HG03280 (cell line): Measurements from ENCODE around the gene ZFP42.
"Not testable (repeated sequence)": the region's sequence is repeated elsewhere in the genome, so short reads cannot be mapped to it uniquely, and the experiment has no call there.

Experiments used
- ATAC-seq: cut with Tn5 transposase; IDR thresholded peaks from one replicate; pipeline ENCODE4 v1.9.1; 2021; ENCODE audit warnings: mild to moderate bottlenecking, moderate library complexity; ENCODE audit not compliant: unreplicated experiment

Gene ZFP42

GRCh38 chr4:188018262-188018661 lies 22.7 kb downstream of the ZFP42 start:
- no peak for ATAC-seq

GRCh38 chr4:188021548-188022249 lies 26.1 kb downstream of the ZFP42 start:
- ATAC-seq: no peak

- ATAC-seq: no peak
Observed at GRCh38 chr4:188023682-188024081, 28.1 kb downstream of the ZFP42 start.

- ATAC-seq: no peak
Observed at GRCh38 chr4:188025476-188025875, 29.9 kb downstream of the ZFP42 start.

DNA sequence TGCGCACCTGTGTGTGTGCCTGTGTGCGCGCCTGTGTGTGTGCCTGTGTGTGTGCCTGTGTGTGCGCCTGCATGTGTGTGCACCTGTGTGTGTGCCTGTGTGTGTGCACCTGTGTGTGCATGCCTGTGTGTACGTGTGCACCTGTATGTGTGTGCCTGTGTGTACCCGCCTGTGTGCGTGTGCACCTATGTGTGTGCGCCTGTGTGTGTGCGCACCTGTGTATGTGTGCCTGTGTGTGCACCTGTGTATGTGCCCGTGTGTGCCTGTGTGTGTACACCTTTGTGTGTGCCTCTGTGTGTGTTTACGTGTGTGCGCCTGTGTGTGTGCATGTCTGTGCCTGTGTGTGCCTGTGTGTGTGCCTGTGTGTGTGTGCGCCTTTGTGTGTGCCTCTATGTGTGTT lies 33.5 kb downstream of the ZFP42 start:
- no peak for ATAC-seq

DNA sequence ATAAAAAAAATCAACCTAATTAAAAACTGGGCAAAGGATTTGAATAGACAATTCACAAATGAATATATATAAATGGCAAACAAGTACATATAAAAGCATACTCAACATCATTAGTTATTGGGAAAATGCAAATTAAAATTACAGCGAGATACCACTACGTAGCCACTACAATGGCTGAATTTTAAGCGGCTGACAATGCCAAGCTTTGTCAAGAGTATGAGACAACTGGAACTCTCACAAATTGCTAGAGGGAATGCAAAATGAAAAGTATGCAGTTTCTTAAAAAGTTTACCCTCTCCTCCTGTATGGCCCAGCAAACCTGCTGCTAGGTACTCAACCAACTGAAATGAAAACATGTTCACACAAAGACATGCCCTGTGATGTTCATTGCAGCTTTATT lies 34.8 kb downstream of the ZFP42 start:
- ATAC-seq: no peak

DNA sequence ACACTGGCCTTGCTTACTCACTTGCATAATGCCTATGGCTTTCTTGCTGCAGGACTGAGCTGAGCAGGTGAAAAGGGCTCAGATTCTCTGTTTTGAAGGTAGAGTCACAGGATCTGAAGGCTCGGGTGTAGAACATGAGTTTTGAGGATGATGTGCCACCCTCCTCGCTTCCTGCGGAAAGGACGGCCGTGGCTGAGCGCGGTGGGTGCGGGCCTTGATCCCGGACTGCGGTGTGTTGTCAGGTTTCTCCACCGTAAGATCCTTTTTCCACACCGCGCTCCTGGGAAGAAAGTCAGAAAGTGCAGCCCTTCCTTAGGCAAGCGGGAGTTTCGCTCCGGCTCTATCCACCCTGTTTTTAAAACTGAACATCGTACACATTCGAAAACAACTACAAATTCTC lies 36.2 kb downstream of the ZFP42 start:
- ATAC-seq: no peak

- no peak for ATAC-seq
Observed at GRCh38 chr4:188032170-188032569, 36.6 kb downstream of the ZFP42 start.

- ATAC-seq: no peak
Observed at GRCh38 chr4:188032583-188032982, 37.0 kb downstream of the ZFP42 start.

- no peak for ATAC-seq
Observed at GRCh38 chr4:188037003-188037713, 41.6 kb downstream of the ZFP42 start.

GRCh38 chr4:188041721-188042120 lies 46.1 kb downstream of the ZFP42 start:
- ATAC-seq: no peak

- no peak for ATAC-seq
Observed at GRCh38 chr4:188042191-188042590, 46.6 kb downstream of the ZFP42 start.

DNA sequence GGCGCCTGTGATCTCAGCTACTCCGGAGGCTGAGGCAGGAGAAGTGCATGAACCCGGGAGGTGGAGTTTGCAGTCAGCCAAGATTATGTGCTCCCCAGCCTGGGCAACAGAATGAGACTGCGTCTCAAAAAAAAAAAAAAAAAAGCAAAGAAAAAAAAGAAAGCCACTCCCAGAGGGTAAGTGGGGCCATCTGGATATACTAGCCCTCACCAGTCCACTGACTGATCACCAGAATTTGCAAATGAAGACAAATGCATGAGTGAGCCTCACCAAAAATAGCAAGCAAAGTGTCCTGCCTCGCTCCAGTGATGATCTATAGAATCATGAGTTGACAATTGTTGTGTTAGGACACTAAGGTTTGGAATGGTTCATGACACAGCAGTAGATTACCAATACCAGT lies 47.6 kb downstream of the ZFP42 start:
- ATAC-seq: no peak

- ATAC-seq: not testable (repeated sequence)
Observed at GRCh38 chr4:188045461-188045860, 49.9 kb downstream of the ZFP42 start.

DNA sequence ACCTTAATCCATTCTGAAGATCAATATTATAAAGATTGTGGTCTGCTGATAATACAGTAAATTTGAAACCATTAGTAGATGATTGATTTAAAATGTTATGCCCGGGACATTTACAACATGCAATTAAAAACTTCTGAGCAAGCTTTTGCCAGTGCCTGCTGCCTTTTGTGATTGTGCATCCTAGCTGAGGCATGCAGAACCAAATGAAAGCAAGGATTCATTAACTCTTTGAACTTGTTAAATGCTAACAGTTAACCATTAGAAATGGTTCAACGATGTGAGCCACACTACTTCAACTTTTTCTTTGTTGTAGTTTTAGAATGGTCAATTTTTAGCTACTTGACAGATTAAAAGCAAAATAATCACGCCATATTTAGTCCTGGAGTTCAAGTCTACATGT lies 51.1 kb downstream of the ZFP42 start:
- ATAC-seq: no peak

GRCh38 chr4:188053302-188053701 lies 57.7 kb downstream of the ZFP42 start:
- ATAC-seq: no peak
